Neural cell (in vitro differentiated cells): ENCODE results near the gene VSTM4. TPM values are rescaled to one million over a fixed set of nuclear protein-coding genes. Genes with fewer than 3 reads are reported as not detected.

ENCODE experiments used
- H2AFZ ChIP-seq: fragments of 200-600, 300-800 bp; sonication (generic), shearing (Covaris generic); 2 replicates; pipeline ENCODE4 v1.6.0; 2014; ENCODE audit warnings: low read depth, mild to moderate bottlenecking, antibody characterized with exemption, low read length, moderate library complexity
- H3F3A ChIP-seq: fragments of 200-600 bp; shearing (Covaris generic); 2 replicates; pipeline ENCODE4 v1.6.1; 2016; ENCODE audit warnings: mild to moderate bottlenecking, moderate library complexity, mixed read lengths, antibody characterized with exemption, low read length; ENCODE audit not compliant: insufficient read depth, poor library complexity, severe bottlenecking
- H3K27ac ChIP-seq: fragments of 200-600, 300-800 bp; sonication (generic), shearing (Covaris generic); 2 replicates; pipeline ENCODE4 v1.5.1; 2014; ENCODE audit warnings: mild to moderate bottlenecking, low read length, moderate library complexity
- H3K27me3 ChIP-seq: fragments of 300-800, 200-600 bp; sonication (generic), shearing (Covaris generic); 2 replicates; pipeline ENCODE4 v1.6.0; 2014; ENCODE audit warnings: mild to moderate bottlenecking, low read depth, low read length, moderate library complexity; ENCODE audit not compliant: insufficient read depth
- H3K36me3 ChIP-seq: fragments of 300-800, 200-600 bp; sonication (generic), shearing (Covaris generic); 2 replicates; pipeline ENCODE4 v1.5.1; 2014; ENCODE audit warnings: mild to moderate bottlenecking, antibody characterized with exemption, low read length, moderate library complexity; ENCODE audit not compliant: insufficient read depth
- H3K4me2 ChIP-seq: fragments of 300-800, 200-600 bp; sonication (generic), shearing (Covaris generic); 2 replicates; pipeline ENCODE4 v1.6.0; 2014; ENCODE audit warnings: mild to moderate bottlenecking, low read length
- H3K4me3 ChIP-seq: fragments of 300-800, 200-600 bp; sonication (generic), shearing (Covaris generic); 2 replicates; pipeline ENCODE4 v1.5.1; 2014; ENCODE audit warnings: mild to moderate bottlenecking, low read length, moderate library complexity
- H3K79me2 ChIP-seq: fragments of 200-600 bp; shearing (Covaris generic); replicated peaks from 2 replicates; pipeline ENCODE4 v1.6.0; 2014; ENCODE audit warnings: mild to moderate bottlenecking, low read length, moderate library complexity; ENCODE audit not compliant: insufficient read depth
- H3K9ac ChIP-seq: fragments of 300-800, 200-600 bp; sonication (generic), shearing (Covaris generic); 2 replicates; pipeline ENCODE4 v1.6.1; 2016; ENCODE audit warnings: mild to moderate bottlenecking, low read length, mixed read lengths
- H3K9me2 ChIP-seq: fragments of 200-600 bp; shearing (Covaris generic); 2 replicates; pipeline ENCODE4 v1.6.1; 2016; ENCODE audit warnings: mild to moderate bottlenecking, low read length, mixed read lengths; ENCODE audit not compliant: insufficient read depth
- H3K9me3 ChIP-seq: fragments of 200-600, 300-800 bp; sonication (generic), shearing (Covaris generic); 2 replicates; pipeline ENCODE4 v1.6.1; 2016; ENCODE audit warnings: mild to moderate bottlenecking, mixed run types, low read length, moderate library complexity, mixed read lengths
- H4K20me1 ChIP-seq: fragments of 200-600 bp; shearing (Covaris generic); 2 replicates; pipeline ENCODE4 v1.6.1; 2016; ENCODE audit warnings: mild to moderate bottlenecking, mixed run types; ENCODE audit not compliant: insufficient read depth
- CTCF ChIP-seq: fragments of 450-650 bp; IDR thresholded peaks from 2 replicates; pipeline ENCODE4 v1.5.1; 2014; ENCODE audit warnings: antibody characterized with exemption, mild to moderate bottlenecking, moderate library complexity; ENCODE audit not compliant: poor library complexity, severe bottlenecking
- EP300 ChIP-seq: fragments of 450-650 bp; conservative IDR thresholded peaks from 2 replicates; pipeline ENCODE4 v1.6.1; 2014; ENCODE audit warnings: antibody characterized with exemption, mild to moderate bottlenecking, moderate library complexity; ENCODE audit not compliant: poor library complexity, severe bottlenecking
- EZH2 ChIP-seq: fragments of 200-600, 300-800 bp; shearing (Covaris generic), sonication (generic); IDR thresholded peaks from 2 replicates; pipeline ENCODE4 v1.6.1; 2014; ENCODE audit warnings: antibody characterized with exemption, low read length, borderline replicate concordance, mild to moderate bottlenecking; ENCODE audit not compliant: insufficient read depth, poor library complexity, severe bottlenecking
- MXI1 ChIP-seq: fragments of 450-650 bp; conservative IDR thresholded peaks from 2 replicates; pipeline ENCODE4 v1.6.1; 2014; ENCODE audit warnings: antibody characterized with exemption, mild to moderate bottlenecking; ENCODE audit not compliant: poor library complexity, severe bottlenecking
- POLR2AphosphoS5 ChIP-seq: IDR thresholded peaks from 2 replicates; pipeline ENCODE4 v1.6.1; 2012
- RAD21 ChIP-seq: fragments of 450-650 bp; conservative IDR thresholded peaks from 2 replicates; pipeline ENCODE4 v1.6.1; 2014; ENCODE audit warnings: antibody characterized with exemption, mild to moderate bottlenecking, moderate library complexity
- REST ChIP-seq: IDR thresholded peaks from 2 replicates; pipeline ENCODE4 v1.6.1; 2012; ENCODE audit warnings: borderline replicate concordance
- SMC3 ChIP-seq: fragments of 450-650 bp; conservative IDR thresholded peaks from 2 replicates; pipeline ENCODE4 v1.6.1; 2014; ENCODE audit warnings: antibody characterized with exemption, mild to moderate bottlenecking, moderate library complexity; ENCODE audit not compliant: poor library complexity
- TAF1 ChIP-seq: IDR thresholded peaks from 2 replicates; pipeline ENCODE4 v1.6.1; 2012; ENCODE audit warnings: low read depth
- polyA plus RNA-seq: library from polyadenylated mRNA; depleted of rRNA; stranded (reverse); fragments of >200 nt; gene quantifications from 2 replicates; pipeline ENCODE4 v1.2.3, GENCODE V29; 2014

VSTM4 gene
- polyA plus RNA-seq, 1 donor from 2014 or later = 0.52 TPM

- no peak overlapping the region for H3K9ac ChIP-seq
- H3K9me2 ChIP-seq = no peaks in the 10 kb centered on the region
These were observed 36.9 kb downstream of the VSTM4 start for GRCh38 chr10:49078433-49078832.

GRCh38 chr10:49076741-49077521, 38.4 kb downstream of the VSTM4 start:
- no peak overlapping the region for H3K4me2 ChIP-seq
- no peaks in the 10 kb centered on the region for H3K79me2 ChIP-seq
- no peaks in the 10 kb centered on the region for H3K9me2 ChIP-seq
- no peak overlapping the region for H2AFZ ChIP-seq
- H3K36me3 ChIP-seq = no peaks in the 10 kb centered on the region
- H3K9ac ChIP-seq = no peak overlapping the region
- H4K20me1 ChIP-seq = no peaks in the 10 kb centered on the region
- no peaks in the 10 kb centered on the region for H3K27me3 ChIP-seq
- no peaks in the 10 kb centered on the region for H3F3A ChIP-seq
- no peak overlapping the region for H3K27ac ChIP-seq
- no peaks in the 10 kb centered on the region for H3K9me3 ChIP-seq
- no peak overlapping the region for H3K4me3 ChIP-seq
- no peak for TF ChIP-seq RAD21
- TF ChIP-seq TAF1 = no peak
- no peak for TF ChIP-seq REST
- TF ChIP-seq EZH2 = no peak
- TF ChIP-seq POLR2AphosphoS5 = no peak
- TF ChIP-seq EP300 = no peak
- TF ChIP-seq MXI1 = no peak
- TF ChIP-seq SMC3 = no peak

More at GRCh38 chr10:49078433-49078832, 36.9 kb downstream of the VSTM4 start:
- Histone ChIP-seq H2AFZ (no peak overlapping the region), H3K27me3 (no peaks in the 10 kb centered on the region), H3K36me3 (no peaks in the 10 kb centered on the region), H3K4me2 (no peak overlapping the region), H3K79me2 (no peaks in the 10 kb centered on the region), H4K20me1 (no peaks in the 10 kb centered on the region), H3K9me3 (no peaks in the 10 kb centered on the region), H3F3A (no peaks in the 10 kb centered on the region), H3K27ac (no peak overlapping the region), H3K4me3 (no peak overlapping the region)
- no peak for TF ChIP-seq TAF1
- TF ChIP-seq RAD21 = no peak
- no peak for TF ChIP-seq SMC3
- no peak for TF ChIP-seq EZH2
- TF ChIP-seq CTCF = no peak
- TF ChIP-seq EP300 = no peak
- no peak for TF ChIP-seq MXI1
- no peak for TF ChIP-seq REST
